ENCODE results near the gene CEP290.

- no peak for TF ChIP-seq ZXDC (CRISPR knock-in tag; IDR thresholded peaks at IDR 0.05)
- no peak for TF ChIP-seq ZNF670 (CRISPR knock-in tag; IDR thresholded peaks at IDR 0.05; ENCODE audit: borderline replicate concordance)
- TF ChIP-seq ZNF484 (CRISPR knock-in tag; IDR thresholded peaks at IDR 0.05; ENCODE audit: borderline replicate concordance, low read depth): no peak
- no peak for TF ChIP-seq TAF1 (CRISPR knock-in tag; IDR thresholded peaks at IDR 0.05)
Observed at GRCh38 chr12:88187571-88187970, 45.7 kb upstream of the CEP290 start.
